ENCODE data around the gene RPA1.
A peak's percentile ranks its signal among the peaks of the same experiment; 100 is the strongest.
"Not testable (repeated sequence)": the region's sequence is repeated elsewhere in the genome, so short reads cannot be mapped to it uniquely, and the experiment has no call there.

The RPA1 gene

GRCh38 chr17:1829592-1830257 is at the start of gene RPA1, which contains the start of gene SMYD4:
Gene RPA1, plus strand, starts transcription at chr17:1830005. Its CDS starts 89 bp downstream, at chr17:1830094.
Gene SMYD4, minus strand, starts transcription at chr17:1829902. Its CDS starts 1,908 bp downstream, at chr17:1827994.
- DNase-seq (ENCODE audit: low spot score): peak; percentile 90

GRCh38 chr17:1782171-1782567 is 47.6 kb upstream of the RPA1 start:
- DNase-seq (ENCODE audit: low spot score): no peak

GRCh38 chr17:1783271-1783670 is 46.5 kb upstream of the RPA1 start:
- no peak for DNase-seq (ENCODE audit: low spot score)

- DNase-seq (ENCODE audit: low spot score): peak; percentile 76
Measured at GRCh38 chr17:1783834-1784611, 45.8 kb upstream of the RPA1 start.

- DNase-seq (ENCODE audit: low spot score): no peak
Measured at GRCh38 chr17:1785930-1786329, 43.9 kb upstream of the RPA1 start.

DNA sequence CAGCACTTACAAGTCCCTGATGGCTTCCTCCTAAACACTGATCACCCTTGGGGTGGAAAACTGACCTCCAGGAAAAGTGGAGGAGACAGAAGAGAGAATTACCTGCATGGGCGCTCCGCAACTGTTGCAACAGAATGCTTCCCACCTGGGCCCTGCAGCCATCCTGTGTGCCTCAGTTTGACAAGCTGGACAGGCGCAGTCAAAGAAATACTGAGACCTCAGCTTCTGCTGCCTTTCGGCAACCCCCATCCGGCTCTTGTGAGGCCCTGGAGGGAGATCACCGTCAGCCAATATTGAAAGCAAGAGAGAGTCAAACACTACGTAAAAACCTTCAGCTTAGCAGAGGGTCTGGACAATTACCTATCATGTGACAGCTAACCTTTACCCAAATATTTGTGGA is 43.1 kb upstream of the RPA1 start:
- DNase-seq (ENCODE audit: low spot score): no peak

DNA sequence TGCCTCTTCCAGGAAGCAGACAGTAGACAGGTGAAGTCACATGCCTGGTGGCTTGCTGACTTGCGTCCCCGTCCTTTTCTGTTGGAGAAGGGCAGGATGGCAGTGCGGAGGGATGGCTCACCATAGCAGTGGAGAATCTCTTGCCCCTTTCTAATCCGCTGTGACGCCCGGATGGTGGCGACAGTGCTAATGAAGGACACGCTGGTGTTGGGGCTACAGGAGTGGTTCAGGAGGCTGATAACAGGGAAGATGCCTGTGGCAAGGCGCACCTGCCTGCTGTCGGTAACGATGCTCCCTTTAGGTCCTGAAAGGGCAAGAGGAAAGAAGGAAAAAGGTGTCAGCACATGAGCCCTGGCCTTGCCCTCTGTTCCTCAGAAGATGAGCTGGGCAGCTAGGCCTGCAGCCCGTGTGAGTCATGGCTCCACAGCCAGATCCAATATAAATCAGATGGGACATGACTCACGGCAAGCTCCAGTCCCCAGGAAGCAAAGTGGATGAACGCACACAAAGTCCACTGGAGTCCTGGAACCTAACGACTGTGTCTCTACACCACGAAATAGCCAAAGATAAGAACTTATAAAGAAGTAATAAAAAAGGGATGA is 42.4 kb upstream of the RPA1 start:
- DNase-seq (ENCODE audit: low spot score): no peak

GRCh38 chr17:1789936-1790335 is 39.9 kb upstream of the RPA1 start:
- DNase-seq (ENCODE audit: low spot score): no peak

- no peak for DNase-seq (ENCODE audit: low spot score)
Measured at GRCh38 chr17:1792495-1793446, 37.0 kb upstream of the RPA1 start.

DNA sequence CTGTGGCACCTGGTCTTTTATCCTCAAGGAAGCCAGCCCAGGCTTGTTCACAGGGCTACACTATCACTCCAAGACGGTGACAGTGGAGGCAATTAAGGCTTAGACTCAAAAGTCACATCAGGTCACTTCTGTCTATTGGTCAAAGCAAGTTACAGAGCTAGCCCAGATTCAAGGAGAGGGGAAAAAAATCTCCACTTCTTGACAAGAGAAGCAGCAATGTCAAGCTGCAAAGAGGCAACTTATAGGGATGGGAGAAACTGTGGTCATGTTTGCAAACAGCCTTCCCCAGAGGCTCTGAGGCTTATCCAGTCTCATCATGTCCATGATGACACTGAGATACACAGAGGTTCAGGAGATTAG is 36.4 kb upstream of the RPA1 start:
- DNase-seq (ENCODE audit: low spot score): no peak

- no peak for DNase-seq (ENCODE audit: low spot score)
Measured at GRCh38 chr17:1796800-1797199, 33.0 kb upstream of the RPA1 start.

GRCh38 chr17:1797323-1797722 is 32.5 kb upstream of the RPA1 start:
- no peak for DNase-seq (ENCODE audit: low spot score)

DNA sequence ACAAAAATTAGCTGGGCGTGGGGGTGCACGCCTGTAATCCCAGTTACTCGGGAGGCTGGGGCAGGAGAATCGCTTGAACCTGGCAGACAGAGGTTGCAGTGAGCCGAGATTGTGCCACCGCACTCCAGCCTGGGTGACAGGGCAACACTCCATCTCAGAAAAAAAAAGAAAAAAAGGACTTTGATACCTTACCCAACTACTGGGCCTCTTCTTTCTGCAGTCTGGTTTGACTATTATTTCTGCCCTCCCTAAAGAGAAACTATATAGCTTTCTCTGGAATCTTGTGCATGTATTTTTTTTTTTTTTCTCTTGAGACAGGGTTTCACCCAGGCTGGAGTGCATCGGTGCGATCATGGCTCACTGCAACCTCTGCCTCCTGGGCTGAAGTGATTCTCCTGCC is 32.0 kb upstream of the RPA1 start:
- not testable (repeated sequence) for DNase-seq (ENCODE audit: low spot score)

GRCh38 chr17:1800240-1800639 is 29.6 kb upstream of the RPA1 start:
- no peak for DNase-seq (ENCODE audit: low spot score)

DNA sequence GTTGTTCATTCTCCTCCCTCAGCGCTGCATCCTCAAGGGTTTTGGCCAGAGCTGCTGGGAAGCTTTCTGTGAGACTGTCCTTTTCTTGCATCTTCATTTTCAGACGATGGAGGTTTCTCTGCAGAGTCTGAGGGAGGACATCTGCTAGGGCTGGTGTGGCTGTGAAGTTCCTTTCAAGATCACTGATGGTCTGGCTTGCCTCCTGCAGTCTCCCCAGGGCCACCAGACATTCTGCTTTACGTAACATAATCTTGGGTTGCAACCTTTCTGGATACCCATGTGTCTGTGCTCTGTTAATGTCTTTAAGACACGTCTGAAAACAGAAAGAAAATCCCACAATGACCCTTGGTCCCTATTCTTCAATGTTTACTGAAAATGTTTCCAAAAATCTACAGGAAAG is 29.1 kb upstream of the RPA1 start:
- DNase-seq (ENCODE audit: low spot score): no peak

DNA sequence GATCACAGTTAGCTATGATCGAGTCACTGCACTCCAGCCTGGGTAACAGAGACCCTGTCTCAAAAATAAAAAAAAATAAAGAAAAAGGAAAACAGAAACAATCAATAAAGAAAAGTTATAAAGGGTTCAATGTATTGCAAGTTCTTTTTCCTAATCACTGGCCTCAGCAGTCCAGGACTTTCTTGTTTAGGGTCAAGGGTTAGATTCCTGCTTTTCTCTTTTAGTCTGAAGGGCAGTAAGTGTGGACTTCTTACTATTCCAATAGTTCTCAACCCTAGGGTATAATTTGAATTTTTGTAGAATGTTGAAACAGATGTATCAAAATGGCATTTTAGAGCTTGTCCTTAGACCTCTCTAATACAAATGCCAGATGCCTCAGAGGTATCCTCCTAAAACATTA is 27.4 kb upstream of the RPA1 start:
- no peak for DNase-seq (ENCODE audit: low spot score)

DNA sequence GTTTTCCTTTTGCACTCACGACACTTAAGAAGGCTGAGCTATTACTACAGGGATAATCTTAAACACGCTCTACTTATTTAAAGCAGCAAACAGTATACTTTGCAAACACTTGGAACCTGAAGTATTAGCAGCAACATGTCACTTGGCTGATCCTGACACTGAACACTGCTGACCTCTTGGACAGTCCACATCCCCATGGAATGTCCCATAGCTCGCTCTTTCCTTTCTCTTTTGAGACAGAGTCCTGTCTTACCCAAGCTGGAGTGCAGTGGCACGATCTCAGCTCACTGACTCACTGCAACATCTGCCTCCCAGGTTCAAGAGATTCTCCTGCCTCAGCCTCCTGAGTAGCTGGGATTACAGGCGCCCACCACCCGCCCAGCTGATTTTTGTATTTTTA is 26.5 kb upstream of the RPA1 start:
- no peak for DNase-seq (ENCODE audit: low spot score)

DNA sequence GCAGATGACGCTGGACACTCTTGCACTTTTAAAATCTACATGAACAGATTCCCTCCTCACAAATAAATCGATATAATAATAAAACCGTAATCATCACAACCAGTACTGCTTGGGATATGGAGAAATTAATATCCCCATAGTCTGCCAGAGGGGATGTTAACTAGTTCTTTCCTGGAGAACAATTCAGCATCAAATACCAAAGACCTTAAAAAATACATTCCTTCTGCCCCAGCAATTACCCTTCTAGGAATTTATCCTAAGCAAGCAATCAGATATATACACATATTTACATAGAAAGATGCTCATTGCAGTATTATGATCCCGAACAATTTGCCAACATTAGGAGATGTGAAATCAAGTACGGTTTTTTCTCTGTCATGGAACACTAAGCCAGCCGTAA is 21.9 kb upstream of the RPA1 start:
- DNase-seq (ENCODE audit: low spot score): no peak

DNA sequence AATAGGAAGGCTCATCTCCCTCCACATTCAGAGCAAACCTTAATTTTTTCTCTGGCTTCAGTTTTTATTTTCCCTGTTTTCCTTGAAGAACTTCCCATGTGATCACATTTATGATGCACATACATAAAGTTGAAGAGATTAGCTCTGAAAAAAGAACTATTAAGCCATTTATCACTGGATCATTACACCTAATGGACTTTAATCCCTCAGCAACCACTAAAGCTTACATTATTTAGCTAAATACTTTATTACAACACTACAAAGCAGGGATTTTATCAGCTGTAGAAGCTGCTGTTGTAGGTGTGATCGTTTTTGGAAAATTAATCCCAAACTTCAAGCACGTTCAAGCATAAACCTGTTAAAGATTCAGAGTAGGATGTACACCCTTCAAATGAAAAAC is 21.2 kb upstream of the RPA1 start:
- DNase-seq (ENCODE audit: low spot score): no peak

- not testable (repeated sequence) for DNase-seq (ENCODE audit: low spot score)
Measured at GRCh38 chr17:1809815-1810214, 20.0 kb upstream of the RPA1 start.

DNA sequence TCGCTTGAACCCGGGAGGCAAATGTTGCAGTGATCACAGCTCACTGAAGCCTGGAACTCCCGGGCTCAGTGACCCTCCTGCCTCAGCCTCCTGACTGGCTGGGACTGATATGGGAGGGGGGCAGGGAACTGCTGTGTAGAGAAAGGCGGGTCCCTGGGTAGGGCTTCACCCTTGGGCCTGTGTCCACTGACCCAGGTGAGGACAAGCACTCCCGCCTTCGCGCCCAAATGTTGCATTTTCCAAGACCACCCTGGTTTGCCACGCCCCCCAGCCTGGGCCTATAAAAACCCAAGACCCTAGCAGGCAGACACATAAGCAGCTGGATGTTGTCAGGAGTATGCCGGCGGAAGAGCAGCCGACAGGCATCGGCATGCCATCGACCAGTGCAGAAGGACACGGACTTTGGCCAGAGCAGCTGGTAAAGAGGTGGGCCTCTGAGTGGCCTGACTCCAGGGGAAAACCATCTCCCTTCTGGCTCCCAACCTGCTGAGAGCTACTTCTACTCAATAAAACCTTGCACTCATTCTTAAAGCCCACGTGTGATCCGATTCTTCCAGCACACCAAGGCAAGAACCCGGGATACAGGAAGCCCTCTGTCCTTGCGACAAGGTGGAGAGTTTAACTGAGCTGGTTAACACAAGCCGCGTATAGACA is 19.2 kb upstream of the RPA1 start:
- DNase-seq (ENCODE audit: low spot score): peak; percentile 63

- DNase-seq (ENCODE audit: low spot score): no peak
Measured at GRCh38 chr17:1813088-1813487, 16.7 kb upstream of the RPA1 start.

All from HuH-7 (cell line).